Type B pancreatic cell (in vitro differentiated cells): ENCODE results near the gene ADCY7. TPM values are rescaled to one million over a fixed set of nuclear protein-coding genes. Genes with fewer than 3 reads are reported as not detected.

ENCODE experiments used
- DNase-seq: peaks from one replicate; pipeline ENCODE4 v3.0.0; 2021; ENCODE audit warnings: mixed read lengths; ENCODE audit not compliant: unreplicated experiment; ENCODE audit errors: extremely low spot score
- H3K27ac Mint-ChIP-seq: 2 replicates; pipeline ENCODE4 v1.8.0; 2021; ENCODE audit warnings: mild to moderate bottlenecking, mixed read lengths
- H3K27me3 Mint-ChIP-seq: 2 replicates; pipeline ENCODE4 v1.8.0; 2021; ENCODE audit warnings: mixed read lengths
- H3K36me3 Mint-ChIP-seq: 2 replicates; pipeline ENCODE4 v1.8.0; 2021; ENCODE audit warnings: mixed read lengths
- H3K4me1 Mint-ChIP-seq: one replicate; pipeline ENCODE4 v1.8.0; 2021; ENCODE audit warnings: mixed read lengths; ENCODE audit not compliant: unreplicated experiment
- H3K4me3 Mint-ChIP-seq: 2 replicates; pipeline ENCODE4 v1.8.0; 2021; ENCODE audit warnings: mild to moderate bottlenecking, mixed read lengths
- H3K9me3 Mint-ChIP-seq: 2 replicates; pipeline ENCODE4 v1.8.0; 2021; ENCODE audit warnings: mixed read lengths
- CTCF ChIP-seq: fragments of 200-600 bp; sonication (generic); conservative IDR thresholded peaks from 2 replicates; pipeline ENCODE4 v1.5.0; 2021; ENCODE audit warnings: antibody characterized with exemption, mild to moderate bottlenecking
- microRNA-seq: library from miRNA; unstranded; fragments of <30 nt; microRNA quantifications from one replicate; pipeline ENCODE4, GENCODE V29; 2020
- total RNA-seq: library from RNA; stranded (reverse); gene quantifications from 2 replicates; pipeline ENCODE4 v1.2.1, GENCODE V29; 2021; ENCODE audit warnings: low replicate concordance

Gene ADCY7
- total RNA-seq, 1 donor from 2014 or later = 16.8 TPM

- H3K27ac Mint-ChIP-seq = peak overlapping the region; percentile 73
- peak overlapping the region; percentile 7 for H3K4me3 Mint-ChIP-seq
- no peaks in the 10 kb centered on the region for H3K27me3 Mint-ChIP-seq
- no peaks in the 10 kb centered on the region for H3K9me3 Mint-ChIP-seq
- DNase-seq = no peak
- peaks cover 27% of the 10 kb centered on the region for H3K36me3 Mint-ChIP-seq
- no peak for TF ChIP-seq CTCF
- H3K4me1 Mint-ChIP-seq = peaks cover 30% of the 10 kb centered on the region
Observed at GRCh38 chr16:50360033-50360778, 93.9 kb downstream of the ADCY7 start.

GRCh38 chr16:50360779-50361178, 94.4 kb downstream of the ADCY7 start:
- Mint-ChIP-seq H3K36me3 (peaks cover 24% of the 10 kb centered on the region), H3K27ac (peak overlapping the region; percentile 73)
- DNase-seq = no peak

GRCh38 chr16:50363656-50364055, 97.3 kb downstream of the ADCY7 start:
- no peak for TF ChIP-seq CTCF
- Mint-ChIP-seq H3K9me3 (no peaks in the 10 kb centered on the region), H3K27ac (no peak overlapping the region), H3K36me3 (peaks cover 31% of the 10 kb centered on the region), H3K4me1 (peaks cover 50% of the 10 kb centered on the region), H3K27me3 (no peaks in the 10 kb centered on the region), H3K4me3 (no peak overlapping the region)
- DNase-seq = no peak

More at GRCh38 chr16:50360779-50361178, 94.4 kb downstream of the ADCY7 start:
- no peak for TF ChIP-seq CTCF
- H3K27me3 Mint-ChIP-seq = no peaks in the 10 kb centered on the region
- H3K9me3 Mint-ChIP-seq = no peaks in the 10 kb centered on the region
- H3K4me1 Mint-ChIP-seq = peaks cover 35% of the 10 kb centered on the region
- H3K4me3 Mint-ChIP-seq = no peak overlapping the region

GRCh38 chr16:50365791-50366575, 99.6 kb downstream of the ADCY7 start:
- Mint-ChIP-seq H3K4me1 (peaks cover 43% of the 10 kb centered on the region), H3K27me3 (no peaks in the 10 kb centered on the region), H3K27ac (peak overlapping the region; percentile 6), H3K4me3 (peak overlapping the region; percentile 49), H3K9me3 (no peaks in the 10 kb centered on the region), H3K36me3 (peaks cover 26% of the 10 kb centered on the region)
- no peak for DNase-seq
- no peak for TF ChIP-seq CTCF

Small RNAs within 50 kb of the gene (microRNA-seq; reads per million reads assigned to microRNA genes)
- gene MIR6771 = not detected

Other genes starting within 250 kb of the ADCY7 start
- gene CNEP1R1, start 241.3 kb upstream of the ADCY7 start, total RNA-seq = 21.7 and 26.1 TPM in 2 replicates
- 16.7 and 17.9 TPM in 2 replicates for gene HEATR3, start 200.6 kb upstream of the ADCY7 start, total RNA-seq
- gene TENT4B, start 113.2 kb upstream of the ADCY7 start, total RNA-seq = 13.1 and 14.1 TPM in 2 replicates
- gene BRD7, start 102.4 kb downstream of the ADCY7 start, total RNA-seq = 88.6 and 98.2 TPM in 2 replicates